ENCODE results near the gene KCNJ5.

Gene KCNJ5

GRCh38 chr11:128890543-128891368 lies at the start of gene KCNJ5:
Gene KCNJ5 (plus strand): TSS chr11:128891356. CDS start chr11:128911274, 19,918 bp downstream.
- DNase-seq, result peak; percentile 67

- peak; percentile 63 for DNase-seq
These were observed 49.6 kb upstream of the KCNJ5 start for GRCh38 chr11:128841461-128842072.

- DNase-seq, result no peak
These were observed 47.9 kb upstream of the KCNJ5 start for GRCh38 chr11:128843198-128843785.

GRCh38 chr11:128845334-128845780 lies 45.8 kb upstream of the KCNJ5 start:
- DNase-seq, result no peak

GRCh38 chr11:128846985-128847384 lies 44.2 kb upstream of the KCNJ5 start:
- no peak for DNase-seq

- DNase-seq, result no peak
These were observed 42.2 kb upstream of the KCNJ5 start for GRCh38 chr11:128848815-128849455.

GRCh38 chr11:128852327-128853023 lies 38.7 kb upstream of the KCNJ5 start:
- DNase-seq, result no peak

- DNase-seq, result no peak
These were observed 37.6 kb upstream of the KCNJ5 start for GRCh38 chr11:128853559-128853958.

GRCh38 chr11:128854841-128855240 lies 36.3 kb upstream of the KCNJ5 start:
- no peak for DNase-seq

- no peak for DNase-seq
These were observed 34.9 kb upstream of the KCNJ5 start for GRCh38 chr11:128856241-128856640.

GRCh38 chr11:128857341-128857740 lies 33.8 kb upstream of the KCNJ5 start:
- DNase-seq, result no peak

GRCh38 chr11:128859563-128860441 lies 31.4 kb upstream of the KCNJ5 start:
- peak; percentile 66 for DNase-seq

- no peak for DNase-seq
These were observed 30.4 kb upstream of the KCNJ5 start for GRCh38 chr11:128860571-128861361.

GRCh38 chr11:128862406-128862805 lies 28.8 kb upstream of the KCNJ5 start:
- DNase-seq, result no peak

GRCh38 chr11:128862908-128863660 lies 28.1 kb upstream of the KCNJ5 start:
- no peak for DNase-seq

- DNase-seq, result no peak
These were observed 25.7 kb upstream of the KCNJ5 start for GRCh38 chr11:128865490-128865889.

GRCh38 chr11:128867277-128867676 lies 23.9 kb upstream of the KCNJ5 start, which contains the start of gene KCNJ1:
Gene KCNJ1 (minus strand): TSS chr11:128867296. CDS start chr11:128840243, 27,053 bp downstream.
- no peak for DNase-seq

- DNase-seq, result no peak
These were observed 22.1 kb upstream of the KCNJ5 start for GRCh38 chr11:128868841-128869671.

GRCh38 chr11:128871168-128871610 lies 20.0 kb upstream of the KCNJ5 start:
- no peak for DNase-seq

Measured in femur (tissue), 1 donor.